ENCODE data around the gene MPPED2. TPM values are rescaled to one million over a fixed set of nuclear protein-coding genes. Genes with fewer than 3 reads are reported as not detected.

MPPED2 gene
- total and polyA plus RNA-seq, 4 donors: 0.11 to 5.6 (median 1.1) TPM

- Histone ChIP-seq H3K36me3 (ENCODE audit: control insufficient read depth in 4 of 4, insufficient read depth in 4 of 4, low read length in 4 of 4) (no peaks in the 10 kb centered on the region), H3K9me3 (ENCODE audit: control insufficient read depth in 4 of 4, insufficient read depth in 3 of 4, low read length in 3 of 4) (no peaks in the 10 kb centered on the region), H3K27me3 (ENCODE audit: control insufficient read depth in 3 of 3, insufficient read depth in 3 of 3, low read length in 2 of 3) (peaks cover 0 to 2% (median 0%) of the 10 kb centered on the region in 3 donors), H3K4me3 (no peak overlapping the region), H3K27ac (ENCODE audit: low read depth in 1 of 2, low read length in 1 of 2) (no peak overlapping the region), H3K4me1 (ENCODE audit: control insufficient read depth in 5 of 5, insufficient read depth in 5 of 5, low read length in 5 of 5) (peaks cover 0 to 13% (median 0%) of the 10 kb centered on the region in 5 donors), H3K9ac (ENCODE audit: insufficient read depth in 1 of 2, low read length in 2 of 2) (no peak overlapping the region)
- no peak for TF ChIP-seq CTCF (IDR thresholded peaks at IDR 0.05; ENCODE audit: control extremely low read depth, extremely low read depth)
- DNase-seq (peak; percentile 23 to 62 (median 50)), ATAC-seq (ENCODE audit: insufficient read depth, low FRiP score) (no peak)
- WGBS, 2 donors: 65 to 80% methylated on average over 8 of the region's 8 CpGs
These were observed 8.7 kb upstream of the MPPED2 start for GRCh38 chr11:30594646-30595411.

- H3K9ac ChIP-seq (ENCODE audit: insufficient read depth in 1 of 2, low read length in 2 of 2): no peak overlapping the region
- peaks cover 0 to 28% (median 0%) of the 10 kb centered on the region in 5 donors for H3K4me1 ChIP-seq (ENCODE audit: control insufficient read depth in 5 of 5, insufficient read depth in 5 of 5, low read length in 5 of 5)
- no peak overlapping the region for H3K4me3 ChIP-seq
- WGBS, 2 donors: 51 to 74% methylated on average over 1 of the region's 1 CpG
- peaks cover 6 to 28% (median 23%) of the 10 kb centered on the region in 3 donors for H3K27me3 ChIP-seq (ENCODE audit: control insufficient read depth in 3 of 3, insufficient read depth in 3 of 3, low read length in 2 of 3)
- ATAC-seq (ENCODE audit: insufficient read depth, low FRiP score) (no peak), DNase-seq (no peak)
- H3K9me3 ChIP-seq (ENCODE audit: control insufficient read depth in 4 of 4, insufficient read depth in 3 of 4, low read length in 3 of 4): peaks cover 0 to 7% (median 0%) of the 10 kb centered on the region in 4 donors
- TF ChIP-seq CTCF (IDR thresholded peaks at IDR 0.05; ENCODE audit: control extremely low read depth, extremely low read depth): no peak
- no peak overlapping the region for H3K27ac ChIP-seq (ENCODE audit: low read depth in 1 of 2, low read length in 1 of 2)
- H3K36me3 ChIP-seq (ENCODE audit: control insufficient read depth in 4 of 4, insufficient read depth in 4 of 4, low read length in 4 of 4): no peaks in the 10 kb centered on the region
These were observed 1.2 kb upstream of the MPPED2 start for GRCh38 chr11:30587269-30587812.

GRCh38 chr11:30585892-30586250, 282 bp downstream of the MPPED2 start:
- TF ChIP-seq CTCF (IDR thresholded peaks at IDR 0.05; ENCODE audit: control extremely low read depth, extremely low read depth): no peak
- Histone ChIP-seq H3K36me3 (ENCODE audit: control insufficient read depth in 4 of 4, insufficient read depth in 4 of 4, low read length in 4 of 4) (no peaks in the 10 kb centered on the region), H3K9me3 (ENCODE audit: control insufficient read depth in 4 of 4, insufficient read depth in 3 of 4, low read length in 3 of 4) (peaks cover 0 to 7% (median 0%) of the 10 kb centered on the region in 4 donors), H3K27ac (ENCODE audit: low read depth in 1 of 2, low read length in 1 of 2) (peak overlapping the region in 1 of 2 donors; percentile 76), H3K27me3 (ENCODE audit: control insufficient read depth in 3 of 3, insufficient read depth in 3 of 3, low read length in 2 of 3) (peaks cover 6 to 32% (median 29%) of the 10 kb centered on the region in 3 donors), H3K4me3 (peak overlapping the region; percentile 19), H3K4me1 (ENCODE audit: control insufficient read depth in 5 of 5, insufficient read depth in 5 of 5, low read length in 5 of 5) (peaks cover 0 to 28% (median 0%) of the 10 kb centered on the region in 5 donors), H3K9ac (ENCODE audit: insufficient read depth in 1 of 2, low read length in 2 of 2) (no peak overlapping the region)
- 0 to 2% methylated on average over 40 to 42 of the region's 42 CpGs for WGBS, 2 donors
- peak in 2 of 3 donors; percentile 39 to 42 for DNase-seq
- ATAC-seq (ENCODE audit: insufficient read depth, low FRiP score): peak; percentile 8

Data from lung (tissue), 12 donors.